Effector memory CD4-positive, alpha-beta T cell (primary cell): ENCODE measurements around the gene PROB1.
"Not testable (repeated sequence)": the region's sequence is repeated elsewhere in the genome, so short reads cannot be mapped to it uniquely, and the experiment has no call there.

Source experiments
- DNase-seq, 3 donors: peaks; one replicate each; pipeline ENCODE4 v3.0.0-alpha.2; 2020
- H3K27ac ChIP-seq: 2 replicates; pipeline ENCODE4 v1.7.0; 2013; ENCODE audit warnings: mild to moderate bottlenecking, low read length, moderate library complexity; ENCODE audit not compliant: insufficient read depth, poor library complexity, severe bottlenecking
- H3K27me3 ChIP-seq: replicated peaks from 2 replicates; pipeline ENCODE4 v1.7.0; 2013; ENCODE audit warnings: mild to moderate bottlenecking, low read length; ENCODE audit not compliant: insufficient read depth, control insufficient read depth, poor library complexity, severe bottlenecking
- H3K36me3 ChIP-seq: 2 replicates; pipeline ENCODE4 v1.7.0; 2013; ENCODE audit warnings: mild to moderate bottlenecking, low read length, moderate library complexity; ENCODE audit not compliant: control insufficient read depth, insufficient read depth
- H3K4me1 ChIP-seq: 2 replicates; pipeline ENCODE4 v1.7.0; 2013; ENCODE audit warnings: low read length, mild to moderate bottlenecking; ENCODE audit not compliant: control insufficient read depth, insufficient read depth, poor library complexity, severe bottlenecking
- H3K4me3 ChIP-seq: 2 replicates; pipeline ENCODE4 v1.7.0; 2013; ENCODE audit warnings: low read length, low read depth, mild to moderate bottlenecking; ENCODE audit not compliant: insufficient read depth, poor library complexity, severe bottlenecking
- H3K9me3 ChIP-seq: 2 replicates; pipeline ENCODE4 v1.7.0; 2013; ENCODE audit warnings: mild to moderate bottlenecking, low read length, moderate library complexity; ENCODE audit not compliant: control insufficient read depth

Gene PROB1

DNA sequence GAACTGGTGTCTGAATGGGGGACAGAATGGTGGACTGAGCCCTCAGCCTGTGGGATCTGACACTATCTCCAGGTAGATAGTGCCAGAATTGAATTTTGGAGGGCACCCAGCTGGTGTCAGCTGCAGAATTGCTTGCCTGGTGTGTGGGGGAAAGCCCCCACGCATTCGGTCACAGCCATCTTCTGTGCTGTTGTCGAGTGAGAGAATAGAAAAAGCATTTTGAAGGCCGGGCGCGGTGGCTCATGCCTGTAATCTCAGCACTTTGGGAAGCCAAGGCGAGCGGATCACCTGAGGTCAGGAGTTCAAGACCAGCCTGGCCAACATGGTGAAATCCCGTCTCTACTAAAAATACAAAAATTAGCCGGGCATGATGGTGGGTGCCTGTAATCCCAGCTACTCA, 7.9 kb downstream of the PROB1 start:
- H3K27me3 ChIP-seq, H3K4me3 ChIP-seq, H3K36me3 ChIP-seq, H3K27ac ChIP-seq, DNase-seq, H3K9me3 ChIP-seq: not testable (repeated sequence)
- peaks cover 30% of the 10 kb centered on the region for H3K4me1 ChIP-seq

GRCh38 chr5:139386050-139386438, 8.9 kb downstream of the PROB1 start:
- DNase-seq: no peak
- Histone ChIP-seq H3K4me1 (peaks cover 21% of the 10 kb centered on the region), H3K27me3 (no peaks in the 10 kb centered on the region), H3K27ac (no peak overlapping the region), H3K4me3 (no peak overlapping the region), H3K9me3 (no peaks in the 10 kb centered on the region), H3K36me3 (no peaks in the 10 kb centered on the region)

- H3K4me1 ChIP-seq: peaks cover 14% of the 10 kb centered on the region
- H3K9me3 ChIP-seq: no peaks in the 10 kb centered on the region
- peak overlapping the region; percentile 65 for H3K27ac ChIP-seq
- no peaks in the 10 kb centered on the region for H3K36me3 ChIP-seq
- H3K4me3 ChIP-seq: peak overlapping the region; percentile 63
- no peaks in the 10 kb centered on the region for H3K27me3 ChIP-seq
- no peak for DNase-seq
These were observed 9.5 kb downstream of the PROB1 start for GRCh38 chr5:139385061-139386049.

DNA sequence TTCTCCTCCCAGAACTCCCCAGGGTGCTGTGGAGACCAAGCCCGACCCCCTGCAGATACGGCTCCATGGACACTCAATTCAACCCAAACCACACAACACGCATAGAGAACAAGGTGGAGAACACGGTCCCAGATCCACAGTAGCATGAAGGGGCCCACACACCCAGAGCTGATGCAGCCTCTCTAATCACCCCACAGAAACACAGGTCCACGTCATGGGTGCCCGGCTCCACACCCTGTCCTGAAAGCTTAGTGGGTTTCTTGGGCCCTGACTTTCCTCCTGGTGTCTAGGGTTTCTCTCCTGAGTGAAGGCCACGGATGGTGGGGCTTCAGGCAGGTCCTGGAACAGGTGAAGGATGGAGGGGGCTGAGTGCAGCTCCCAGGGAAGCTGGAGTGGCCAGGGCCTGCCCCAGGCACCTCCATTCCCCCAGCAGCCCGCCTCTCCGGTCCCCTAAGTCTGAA, 10.3 kb downstream of the PROB1 start:
- Histone ChIP-seq H3K36me3 (no peaks in the 10 kb centered on the region), H3K9me3 (no peaks in the 10 kb centered on the region), H3K4me3 (peak overlapping the region; percentile 63), H3K27me3 (no peaks in the 10 kb centered on the region), H3K27ac (peak overlapping the region; percentile 65), H3K4me1 (peaks cover 7% of the 10 kb centered on the region)
- DNase-seq: no peak

- Histone ChIP-seq H3K27me3 (no peaks in the 10 kb centered on the region), H3K36me3 (no peaks in the 10 kb centered on the region), H3K9me3 (no peaks in the 10 kb centered on the region), H3K4me1 (peaks cover 7% of the 10 kb centered on the region), H3K27ac (no peak overlapping the region), H3K4me3 (no peak overlapping the region)
- no peak for DNase-seq
These were observed 10.8 kb downstream of the PROB1 start for GRCh38 chr5:139383993-139384590.

GRCh38 chr5:139383275-139383992, 11.5 kb downstream of the PROB1 start, which contains the start of gene SLC23A1:
Gene SLC23A1, minus strand, starts transcription at chr5:139383297. Its CDS starts 44 bp downstream, at chr5:139383253.
- Histone ChIP-seq H3K4me1 (peaks cover 7% of the 10 kb centered on the region), H3K9me3 (no peaks in the 10 kb centered on the region), H3K27ac (no peak within 1 kb of the TSS), H3K4me3 (no peak within 1 kb of the TSS), H3K36me3 (no peaks in the 10 kb centered on the region), H3K27me3 (no peaks in the 10 kb centered on the region)
- DNase-seq: no peak

DNA sequence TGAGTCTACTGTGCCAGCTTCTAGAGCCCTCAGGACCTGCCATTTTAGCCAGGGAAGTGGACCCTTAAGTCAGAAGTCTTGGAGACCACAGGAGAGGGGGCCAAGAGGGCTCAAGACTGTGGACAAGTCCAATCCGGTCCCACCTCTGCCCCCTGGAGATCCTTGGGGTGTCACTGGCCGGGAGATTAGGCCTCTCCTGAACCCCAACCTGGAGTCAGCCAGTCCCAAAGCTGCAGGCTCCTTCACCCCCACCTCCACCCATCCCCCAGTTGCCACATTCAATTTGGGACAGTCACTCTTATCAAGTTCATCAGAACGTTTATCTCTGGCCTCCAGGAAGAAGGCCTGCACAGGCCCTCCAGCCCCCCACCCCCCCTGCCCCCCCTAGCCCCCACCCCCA, 12.1 kb downstream of the PROB1 start:
- H3K9me3 ChIP-seq: no peaks in the 10 kb centered on the region
- peaks cover 7% of the 10 kb centered on the region for H3K4me1 ChIP-seq
- no peak for DNase-seq
- H3K27ac ChIP-seq: no peak overlapping the region
- H3K36me3 ChIP-seq: no peaks in the 10 kb centered on the region
- no peaks in the 10 kb centered on the region for H3K27me3 ChIP-seq
- H3K4me3 ChIP-seq: no peak overlapping the region

- no peak for DNase-seq
- Histone ChIP-seq H3K4me1 (peaks cover 7% of the 10 kb centered on the region), H3K27me3 (no peaks in the 10 kb centered on the region), H3K36me3 (no peaks in the 10 kb centered on the region), H3K9me3 (no peaks in the 10 kb centered on the region), H3K4me3 (no peak overlapping the region), H3K27ac (no peak overlapping the region)
These were observed 12.8 kb downstream of the PROB1 start for GRCh38 chr5:139381837-139382761.
